NT2/D1 (cell line): ENCODE measurements around the gene UQCR10.

Experiments
- DNase-seq: peaks from one replicate; pipeline ENCODE4 v3.0.0-alpha.2; 2011; ENCODE audit warnings: low read depth, low spot score
- H3K27me3 ChIP-seq: 2 replicates; pipeline ENCODE4 v1.6.0; 2011; ENCODE audit warnings: mild to moderate bottlenecking; ENCODE audit not compliant: insufficient read length, insufficient read depth
- H3K36me3 ChIP-seq: 2 replicates; pipeline ENCODE4 v1.6.1; 2011; ENCODE audit warnings: mild to moderate bottlenecking, low read length, mixed read lengths; ENCODE audit not compliant: insufficient read depth, insufficient read length
- H3K4me1 ChIP-seq: 2 replicates; pipeline ENCODE4 v1.5.1; 2011; ENCODE audit not compliant: insufficient read depth, insufficient read length
- H3K4me3 ChIP-seq: 2 replicates; pipeline ENCODE4 v1.5.1; 2011; ENCODE audit warnings: low read depth; ENCODE audit not compliant: insufficient read length
- H3K9ac ChIP-seq: 2 replicates; pipeline ENCODE4 v1.6.0; 2011; ENCODE audit warnings: low read depth; ENCODE audit not compliant: insufficient read length
- H3K9me3 ChIP-seq: 2 replicates; pipeline ENCODE4 v1.5.1; 2011; ENCODE audit warnings: mild to moderate bottlenecking, low read length; ENCODE audit not compliant: insufficient read depth
- SUZ12 ChIP-seq: IDR thresholded peaks from 2 replicates; pipeline ENCODE4 v1.6.1; 2011; ENCODE audit not compliant: insufficient read length, insufficient read depth; ENCODE audit errors: extremely low read depth
- YY1 ChIP-seq: IDR thresholded peaks from 2 replicates; pipeline ENCODE4 v1.6.1; 2011; ENCODE audit not compliant: insufficient read length, insufficient read depth
- ZNF274 ChIP-seq: IDR thresholded peaks from 2 replicates; pipeline ENCODE4 v1.6.1; 2011; ENCODE audit warnings: mild to moderate bottlenecking, low read depth, low read length

Gene UQCR10

GRCh38 chr22:29782061-29782845 lies 15.1 kb downstream of the UQCR10 start:
- Histone ChIP-seq H3K36me3 (peaks cover 5% of the 10 kb centered on the region), H3K9ac (no peak overlapping the region), H3K9me3 (no peaks in the 10 kb centered on the region)

GRCh38 chr22:29784451-29785361 lies 17.5 kb downstream of the UQCR10 start:
- no peak for DNase-seq
- Histone ChIP-seq H3K4me1 (peaks cover 16% of the 10 kb centered on the region), H3K4me3 (no peak overlapping the region), H3K27me3 (no peaks in the 10 kb centered on the region), H3K9me3 (no peaks in the 10 kb centered on the region), H3K9ac (no peak overlapping the region), H3K36me3 (peaks cover 29% of the 10 kb centered on the region)
- TF ChIP-seq ZNF274 (no peak), SUZ12 (no peak), YY1 (no peak)

More at GRCh38 chr22:29782061-29782845, 15.1 kb downstream of the UQCR10 start:
- no peak for TF ChIP-seq SUZ12
- no peak for TF ChIP-seq YY1
- TF ChIP-seq ZNF274, result no peak
- no peak overlapping the region for H3K4me3 ChIP-seq
- H3K27me3 ChIP-seq, result no peaks in the 10 kb centered on the region
- H3K4me1 ChIP-seq, result peaks cover 12% of the 10 kb centered on the region
- DNase-seq, result no peak

- Histone ChIP-seq H3K27me3 (no peaks in the 10 kb centered on the region), H3K4me1 (peaks cover 11% of the 10 kb centered on the region), H3K36me3 (peaks cover 42% of the 10 kb centered on the region), H3K4me3 (no peak overlapping the region), H3K9ac (no peak overlapping the region), H3K9me3 (no peaks in the 10 kb centered on the region)
- DNase-seq, result no peak
- no peak for TF ChIP-seq YY1
These were observed 18.9 kb downstream of the UQCR10 start for GRCh38 chr22:29786031-29786430.

GRCh38 chr22:29787371-29787980 lies 20.3 kb downstream of the UQCR10 start:
- peaks cover 50% of the 10 kb centered on the region for H3K36me3 ChIP-seq
- H3K27me3 ChIP-seq, result no peaks in the 10 kb centered on the region

GRCh38 chr22:29788339-29789279 lies 21.4 kb downstream of the UQCR10 start:
- no peak for TF ChIP-seq ZNF274
- no peak for TF ChIP-seq SUZ12
- TF ChIP-seq YY1, result no peak
- no peaks in the 10 kb centered on the region for H3K9me3 ChIP-seq
- H3K4me1 ChIP-seq, result peaks cover 8% of the 10 kb centered on the region
- H3K27me3 ChIP-seq, result no peaks in the 10 kb centered on the region
- DNase-seq, result no peak
- no peak overlapping the region for H3K9ac ChIP-seq
- H3K4me3 ChIP-seq, result no peak overlapping the region
- H3K36me3 ChIP-seq, result peaks cover 62% of the 10 kb centered on the region

More at GRCh38 chr22:29787371-29787980, 20.3 kb downstream of the UQCR10 start:
- H3K9me3 ChIP-seq, result no peaks in the 10 kb centered on the region
- no peak overlapping the region for H3K9ac ChIP-seq
- peaks cover 10% of the 10 kb centered on the region for H3K4me1 ChIP-seq
- TF ChIP-seq ZNF274, result no peak
- TF ChIP-seq YY1, result no peak
- no peak for TF ChIP-seq SUZ12
- DNase-seq, result no peak
- no peak overlapping the region for H3K4me3 ChIP-seq

GRCh38 chr22:29790061-29790460 lies 22.9 kb downstream of the UQCR10 start:
- peaks cover 69% of the 10 kb centered on the region for H3K36me3 ChIP-seq
- TF ChIP-seq SUZ12 (no peak), ZNF274 (no peak), YY1 (no peak)
- no peak for DNase-seq

More at GRCh38 chr22:29790061-29790460, 22.9 kb downstream of the UQCR10 start:
- Histone ChIP-seq H3K4me3 (no peak overlapping the region), H3K27me3 (no peaks in the 10 kb centered on the region), H3K9ac (no peak overlapping the region), H3K4me1 (peaks cover 4% of the 10 kb centered on the region), H3K9me3 (no peaks in the 10 kb centered on the region)
